Mucosa of stomach (tissue), 1 donor: Measurements from ENCODE around the gene SYNE1.

Experiments
- H3K27me3 ChIP-seq: one replicate; pipeline ENCODE4 v1.7.0; 2013; ENCODE audit warnings: mild to moderate bottlenecking, low read length; ENCODE audit not compliant: control insufficient read depth, insufficient read depth
- H3K36me3 ChIP-seq: one replicate; pipeline ENCODE4 v1.7.0; 2013; ENCODE audit warnings: low read length; ENCODE audit not compliant: control insufficient read depth, insufficient read depth
- H3K4me1 ChIP-seq: one replicate; pipeline ENCODE4 v1.7.0; 2013; ENCODE audit warnings: mild to moderate bottlenecking, low read length; ENCODE audit not compliant: control insufficient read depth, insufficient read depth
- H3K4me3 ChIP-seq: one replicate; pipeline ENCODE4 v1.7.0; 2013; ENCODE audit warnings: low read length
- H3K9ac ChIP-seq: one replicate; pipeline ENCODE4 v1.7.0; 2013; ENCODE audit warnings: mild to moderate bottlenecking, low read length, moderate library complexity
- H3K9me3 ChIP-seq: one replicate; pipeline ENCODE4 v1.7.0; 2013; ENCODE audit warnings: mild to moderate bottlenecking, low read length, moderate library complexity; ENCODE audit not compliant: control insufficient read depth
- donor health status: Pancreatic carcinoma.

Gene SYNE1

GRCh38 chr6:152267967-152268845 is 369.0 kb downstream of the SYNE1 start:
- Histone ChIP-seq H3K36me3 (no peaks in the 10 kb centered on the region), H3K4me1 (no peaks in the 10 kb centered on the region), H3K27me3 (no peaks in the 10 kb centered on the region), H3K9me3 (no peaks in the 10 kb centered on the region), H3K9ac (no peak overlapping the region), H3K4me3 (no peak overlapping the region)

GRCh38 chr6:152265651-152266050 is 371.5 kb downstream of the SYNE1 start:
- no peaks in the 10 kb centered on the region for H3K36me3 ChIP-seq
- H3K4me3 ChIP-seq, result no peak overlapping the region
- no peaks in the 10 kb centered on the region for H3K9me3 ChIP-seq
- H3K4me1 ChIP-seq, result no peaks in the 10 kb centered on the region
- no peaks in the 10 kb centered on the region for H3K27me3 ChIP-seq
- no peak overlapping the region for H3K9ac ChIP-seq

- H3K27me3 ChIP-seq, result no peaks in the 10 kb centered on the region
- no peaks in the 10 kb centered on the region for H3K36me3 ChIP-seq
- H3K4me3 ChIP-seq, result no peak overlapping the region
- H3K9me3 ChIP-seq, result no peaks in the 10 kb centered on the region
- no peaks in the 10 kb centered on the region for H3K4me1 ChIP-seq
- H3K9ac ChIP-seq, result no peak overlapping the region
Observed at GRCh38 chr6:152263582-152263981, 373.6 kb downstream of the SYNE1 start.

- Histone ChIP-seq H3K27me3 (no peaks in the 10 kb centered on the region), H3K9ac (no peak overlapping the region), H3K4me3 (no peak overlapping the region), H3K9me3 (no peaks in the 10 kb centered on the region), H3K36me3 (no peaks in the 10 kb centered on the region), H3K4me1 (no peaks in the 10 kb centered on the region)
Observed at GRCh38 chr6:152261179-152261578, 376.0 kb downstream of the SYNE1 start.

- H3K36me3 ChIP-seq, result no peaks in the 10 kb centered on the region
- H3K4me3 ChIP-seq, result no peak overlapping the region
- no peaks in the 10 kb centered on the region for H3K9me3 ChIP-seq
- no peaks in the 10 kb centered on the region for H3K4me1 ChIP-seq
- no peak overlapping the region for H3K9ac ChIP-seq
- no peaks in the 10 kb centered on the region for H3K27me3 ChIP-seq
Observed at GRCh38 chr6:152259234-152259633, 377.9 kb downstream of the SYNE1 start.

GRCh38 chr6:152257581-152257980 is 379.6 kb downstream of the SYNE1 start:
- Histone ChIP-seq H3K9me3 (no peaks in the 10 kb centered on the region), H3K4me3 (no peak overlapping the region), H3K9ac (no peak overlapping the region), H3K4me1 (no peaks in the 10 kb centered on the region), H3K36me3 (no peaks in the 10 kb centered on the region), H3K27me3 (no peaks in the 10 kb centered on the region)

- Histone ChIP-seq H3K4me3 (no peak overlapping the region), H3K9me3 (no peaks in the 10 kb centered on the region), H3K9ac (no peak overlapping the region), H3K36me3 (no peaks in the 10 kb centered on the region), H3K27me3 (no peaks in the 10 kb centered on the region), H3K4me1 (no peaks in the 10 kb centered on the region)
Observed at GRCh38 chr6:152250127-152250526, 387.0 kb downstream of the SYNE1 start.

GRCh38 chr6:152248980-152249379 is 388.2 kb downstream of the SYNE1 start:
- no peaks in the 10 kb centered on the region for H3K36me3 ChIP-seq
- no peak overlapping the region for H3K9ac ChIP-seq

GRCh38 chr6:152246554-152247337 is 390.4 kb downstream of the SYNE1 start:
- Histone ChIP-seq H3K36me3 (no peaks in the 10 kb centered on the region), H3K27me3 (no peaks in the 10 kb centered on the region), H3K4me1 (no peaks in the 10 kb centered on the region), H3K9me3 (no peaks in the 10 kb centered on the region), H3K9ac (no peak overlapping the region), H3K4me3 (no peak overlapping the region)

More at GRCh38 chr6:152248980-152249379, 388.2 kb downstream of the SYNE1 start:
- H3K4me3 ChIP-seq, result no peak overlapping the region
- no peaks in the 10 kb centered on the region for H3K9me3 ChIP-seq
- no peaks in the 10 kb centered on the region for H3K4me1 ChIP-seq
- H3K27me3 ChIP-seq, result no peaks in the 10 kb centered on the region

- Histone ChIP-seq H3K4me1 (no peaks in the 10 kb centered on the region), H3K4me3 (no peak overlapping the region), H3K9ac (no peak overlapping the region), H3K9me3 (no peaks in the 10 kb centered on the region), H3K27me3 (no peaks in the 10 kb centered on the region), H3K36me3 (no peaks in the 10 kb centered on the region)
Observed at GRCh38 chr6:152244998-152245630, 392.0 kb downstream of the SYNE1 start.

- Histone ChIP-seq H3K4me1 (no peaks in the 10 kb centered on the region), H3K9me3 (no peaks in the 10 kb centered on the region), H3K36me3 (peaks cover 3% of the 10 kb centered on the region), H3K9ac (no peak overlapping the region), H3K27me3 (no peaks in the 10 kb centered on the region), H3K4me3 (no peak overlapping the region)
Observed at GRCh38 chr6:152241013-152241766, 396.0 kb downstream of the SYNE1 start.
